ENCODE measurements around the gene NOS3. TPM values are rescaled to one million over a fixed set of nuclear protein-coding genes. Genes with fewer than 3 reads are reported as not detected.

Gene NOS3
- total and polyA plus RNA-seq, 9 of the 15 experiments (the other 6 are each of a cell fraction or from before 2014, with no cell fraction given) = 1.1 to 121 (median 23.6) TPM

DNA sequence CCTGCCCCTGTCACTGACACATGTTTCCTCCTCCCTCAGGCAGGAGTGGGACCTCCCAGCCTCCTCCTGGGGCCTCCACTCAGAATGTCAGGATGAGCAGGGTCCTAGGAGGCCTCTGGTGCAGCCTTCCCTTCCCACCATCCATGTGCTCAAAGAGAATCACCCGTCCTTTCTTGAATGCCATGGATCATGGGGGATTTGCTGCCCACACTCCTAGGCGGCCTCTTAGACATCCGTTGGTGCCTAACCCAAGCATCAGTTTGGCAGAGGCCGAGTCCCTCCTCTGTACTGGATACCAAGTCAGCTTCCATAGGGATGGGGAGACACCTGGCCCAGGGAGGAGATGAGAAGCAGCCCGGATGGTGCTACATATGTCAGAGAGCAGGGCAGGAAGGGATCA, 7.0 kb downstream of the NOS3 start:
- Histone ChIP-seq H3K27ac (ENCODE audit: extremely low read depth, low read depth, low read length) (no peak overlapping the region), H3K9ac (ENCODE audit: insufficient read depth in 1 of 2, low read depth in 2 of 2, low read length in 2 of 2) (no peak overlapping the region), H3K4me1 (replicated peaks in 1 of 2; ENCODE audit: control insufficient read depth in 2 of 2, insufficient read depth in 2 of 2, low read length in 2 of 2) (peaks cover 43 to 78% of the 10 kb centered on the region in 2 experiments), H4K20me1 (replicated peaks; ENCODE audit: control insufficient read depth, insufficient read depth, low read length) (peaks cover 5% of the 10 kb centered on the region; the same call in 1 of the 2 replicates), H3K9me1 (ENCODE audit: control insufficient read depth, insufficient read depth, low read length) (no peaks in the 10 kb centered on the region), H3K36me3 (ENCODE audit: control insufficient read depth, insufficient read depth, low read length) (no peaks in the 10 kb centered on the region), H3K27me3 (ENCODE audit: control insufficient read depth in 2 of 2, insufficient read depth in 2 of 2, low read length in 2 of 2) (no peaks in the 10 kb centered on the region), H3K9me3 (replicated peaks; ENCODE audit: control insufficient read depth, insufficient read depth, low read depth, low read length) (no peaks in the 10 kb centered on the region), H2AFZ (ENCODE audit: low read depth, low read length) (no peak overlapping the region), H3K4me3 (no peak overlapping the region), H3K4me2 (ENCODE audit: insufficient read depth, low read length) (no peak overlapping the region), H3K79me2 (ENCODE audit: control insufficient read depth, insufficient read depth, low read length) (no peaks in the 10 kb centered on the region)
- BruUV-seq (replicated peaks) = no TSS peak
- no peak for DNase-seq (ENCODE audit: extremely low read depth in 1 of 4, low spot score in 3 of 4)
- ATAC-seq = no peak
- intact Hi-C loops (cut with micrococcal nuclease) = loop anchor here (10.0 kb wide), 1 partner anchor 683 kb away; no protein-coding TSS in a partner anchor
- FAIRE-seq = no peak
- ChIA-PET POLR2A (interaction anchor here (1.5 to 2.2 kb wide), 2 partner anchors 9 to 12 kb away, joined by 3 to 17 read pairs; no protein-coding TSS in a partner anchor), CTCF (ENCODE audit: low intra/inter-chr PET ratio) (no interaction called here)
- 82% methylated on average over 5 of the region's 5 CpGs for WGBS (ENCODE audit: insufficient coverage, low coverage, missing lambda C conversion rate)
- TF ChIP-seq BRF1 (IDR thresholded peaks at IDR 0.05; ENCODE audit: borderline replicate concordance, extremely low read depth, insufficient read length) (no peak), TAF7 (tag; IDR thresholded peaks at IDR 0.05) (no peak)
- in situ Hi-C loops (cut with MboI) = no loop called here

DNA sequence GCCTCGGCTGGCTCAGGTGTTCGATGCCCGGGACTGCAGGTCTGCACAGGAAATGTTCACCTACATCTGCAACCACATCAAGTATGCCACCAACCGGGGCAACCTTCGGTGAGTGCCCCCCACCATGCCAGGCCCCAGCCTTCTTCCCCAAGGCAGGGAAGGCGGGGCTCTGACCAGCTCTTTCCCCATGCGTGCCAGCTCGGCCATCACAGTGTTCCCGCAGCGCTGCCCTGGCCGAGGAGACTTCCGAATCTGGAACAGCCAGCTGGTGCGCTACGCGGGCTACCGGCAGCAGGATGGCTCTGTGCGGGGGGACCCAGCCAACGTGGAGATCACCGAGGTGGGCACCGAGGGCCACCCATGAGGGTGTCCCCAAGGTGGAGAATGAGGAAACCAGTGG, 7.5 kb downstream of the NOS3 start:
- no peak overlapping the region for H3K27ac ChIP-seq (ENCODE audit: extremely low read depth, low read depth, low read length)
- no peaks in the 10 kb centered on the region for H3K79me2 ChIP-seq (ENCODE audit: control insufficient read depth, insufficient read depth, low read length)
- no TSS peak for BruUV-seq (replicated peaks)
- ChIA-PET POLR2A (interaction anchor here (1.5 kb wide), 1 partner anchor 12 kb away, joined by 3 read pairs; no protein-coding TSS in a partner anchor), CTCF (ENCODE audit: low intra/inter-chr PET ratio) (no interaction called here)
- no peak overlapping the region for H3K4me3 ChIP-seq
- peaks cover 5% of the 10 kb centered on the region; the same call in 1 of the 2 replicates for H4K20me1 ChIP-seq (replicated peaks; ENCODE audit: control insufficient read depth, insufficient read depth, low read length)
- H3K9me1 ChIP-seq (ENCODE audit: control insufficient read depth, insufficient read depth, low read length) = no peaks in the 10 kb centered on the region
- FAIRE-seq = no peak
- H3K9ac ChIP-seq (ENCODE audit: insufficient read depth in 1 of 2, low read depth in 2 of 2, low read length in 2 of 2) = no peak overlapping the region
- no peaks in the 10 kb centered on the region for H3K27me3 ChIP-seq (ENCODE audit: control insufficient read depth in 2 of 2, insufficient read depth in 2 of 2, low read length in 2 of 2)
- ATAC-seq = no peak
- no peaks in the 10 kb centered on the region for H3K9me3 ChIP-seq (replicated peaks; ENCODE audit: control insufficient read depth, insufficient read depth, low read depth, low read length)
- DNase-seq (ENCODE audit: extremely low read depth in 1 of 4, low spot score in 3 of 4) = no peak
- H3K36me3 ChIP-seq (ENCODE audit: control insufficient read depth, insufficient read depth, low read length) = no peaks in the 10 kb centered on the region
- no peak overlapping the region for H3K4me2 ChIP-seq (ENCODE audit: insufficient read depth, low read length)
- 86% methylated on average over 20 of the region's 20 CpGs for WGBS (ENCODE audit: insufficient coverage, low coverage, missing lambda C conversion rate)
- in situ Hi-C loops (cut with MboI) = no loop called here
- no peak overlapping the region for H2AFZ ChIP-seq (ENCODE audit: low read depth, low read length)
- intact Hi-C loops (cut with micrococcal nuclease) = loop anchor here (10.0 kb wide), 1 partner anchor 684 kb away; no protein-coding TSS in a partner anchor
- peaks cover 42 to 73% of the 10 kb centered on the region in 2 experiments for H3K4me1 ChIP-seq (replicated peaks in 1 of 2; ENCODE audit: control insufficient read depth in 2 of 2, insufficient read depth in 2 of 2, low read length in 2 of 2)
- TF ChIP-seq POLR2AphosphoS2 (IDR thresholded peaks at IDR 0.05; ENCODE audit: low read length) (no peak), RBM14 (IDR thresholded peaks at IDR 0.05; ENCODE audit: borderline replicate concordance, insufficient read depth, low read depth, low read length) (no peak), NCOA4 (IDR thresholded peaks at IDR 0.05; ENCODE audit: partially characterized antibody) (no peak), FOXJ3 (CRISPR knock-in tag; IDR thresholded peaks at IDR 0.05) (no peak), TCF7L2 (IDR thresholded peaks at IDR 0.05; ENCODE audit: low read depth, low read length) (no peak), ZNF311 (CRISPR knock-in tag; IDR thresholded peaks at IDR 0.05) (no peak)
- TF ChIP-seq, protein P1, sequence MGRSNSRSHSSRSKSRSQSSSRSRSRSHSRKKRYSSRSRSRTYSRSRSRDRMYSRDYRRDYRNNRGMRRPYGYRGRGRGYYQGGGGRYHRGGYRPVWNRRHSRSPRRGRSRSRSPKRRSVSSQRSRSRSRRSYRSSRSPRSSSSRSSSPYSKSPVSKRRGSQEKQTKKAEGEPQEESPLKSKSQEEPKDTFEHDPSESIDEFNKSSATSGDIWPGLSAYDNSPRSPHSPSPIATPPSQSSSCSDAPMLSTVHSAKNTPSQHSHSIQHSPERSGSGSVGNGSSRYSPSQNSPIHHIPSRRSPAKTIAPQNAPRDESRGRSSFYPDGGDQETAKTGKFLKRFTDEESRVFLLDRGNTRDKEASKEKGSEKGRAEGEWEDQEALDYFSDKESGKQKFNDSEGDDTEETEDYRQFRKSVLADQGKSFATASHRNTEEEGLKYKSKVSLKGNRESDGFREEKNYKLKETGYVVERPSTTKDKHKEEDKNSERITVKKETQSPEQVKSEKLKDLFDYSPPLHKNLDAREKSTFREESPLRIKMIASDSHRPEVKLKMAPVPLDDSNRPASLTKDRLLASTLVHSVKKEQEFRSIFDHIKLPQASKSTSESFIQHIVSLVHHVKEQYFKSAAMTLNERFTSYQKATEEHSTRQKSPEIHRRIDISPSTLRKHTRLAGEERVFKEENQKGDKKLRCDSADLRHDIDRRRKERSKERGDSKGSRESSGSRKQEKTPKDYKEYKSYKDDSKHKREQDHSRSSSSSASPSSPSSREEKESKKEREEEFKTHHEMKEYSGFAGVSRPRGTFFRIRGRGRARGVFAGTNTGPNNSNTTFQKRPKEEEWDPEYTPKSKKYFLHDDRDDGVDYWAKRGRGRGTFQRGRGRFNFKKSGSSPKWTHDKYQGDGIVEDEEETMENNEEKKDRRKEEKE (IDR thresholded peaks at IDR 0.05; ENCODE audit: borderline replicate concordance in 1 of 2, control insufficient read depth in 1 of 2, low read depth in 2 of 2, low read length in 1 of 2) = no peak

Data from K562 (cell line).